ENCODE data around the gene THAP5. TPM values are rescaled to one million over a fixed set of nuclear protein-coding genes. Genes with fewer than 3 reads are reported as not detected.
A peak's percentile ranks its signal among the peaks of the same experiment; 100 is the strongest.

The THAP5 gene
- polyA plus RNA-seq, 3 donors: 3.0 to 10.7 (median 9.9) TPM

DNA sequence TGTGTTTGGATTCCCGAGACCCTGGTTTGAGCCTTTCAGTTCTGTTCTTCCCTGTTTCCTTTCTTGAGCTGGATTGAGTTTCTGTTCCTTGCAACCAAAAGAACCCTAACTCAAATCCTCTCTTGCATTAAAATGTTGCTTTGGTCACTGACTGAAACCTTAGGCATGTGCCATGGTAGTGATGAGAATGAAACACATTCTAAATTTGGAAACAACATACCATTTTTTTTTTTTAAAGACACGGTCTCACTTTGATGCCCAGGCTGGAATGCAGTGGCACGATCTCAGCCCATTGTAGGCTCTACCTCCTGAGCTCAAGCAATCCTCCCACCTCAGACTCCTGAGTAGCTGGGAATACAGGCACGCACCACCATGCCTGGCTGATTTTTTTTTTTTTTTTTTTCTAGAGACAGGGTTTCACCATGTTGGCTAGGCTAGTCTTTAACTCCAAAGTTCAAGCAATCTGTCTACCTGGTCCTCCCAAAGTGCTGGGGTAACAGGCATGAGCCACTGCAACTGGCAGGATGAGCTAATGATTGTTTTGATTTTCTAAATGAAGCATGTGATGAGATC is 8.4 kb downstream of the THAP5 start:
- Histone ChIP-seq H2AFZ (ENCODE audit: insufficient read depth, low read depth, low read length, poor library complexity, severe bottlenecking) (no peak overlapping the region), H4K20me1 (ENCODE audit: insufficient read depth, low read length) (no peaks in the 10 kb centered on the region), H3K4me2 (replicated peaks; ENCODE audit: extremely low read depth, low read length, poor library complexity, severe bottlenecking) (no peak overlapping the region), H3K4me3 (replicated peaks in 1 of 3; ENCODE audit: low read depth in 2 of 3, low read length in 3 of 3) (no peak overlapping the region), H3K79me2 (ENCODE audit: insufficient read depth, low read length) (peaks cover 9% of the 10 kb centered on the region), H3K36me3 (replicated peaks in 1 of 2; ENCODE audit: control insufficient read depth in 1 of 2, insufficient read depth in 2 of 2, low read length in 2 of 2) (peaks cover 2 to 24% of the 10 kb centered on the region in 2 donors), H3K9me3 (replicated peaks in 1 of 2; ENCODE audit: control insufficient read depth in 1 of 2, insufficient read depth in 1 of 2, low read length in 2 of 2) (peaks cover 20 to 27% of the 10 kb centered on the region in 2 donors), H3K4me1 (ENCODE audit: control insufficient read depth in 1 of 2, insufficient read depth in 2 of 2, low read length in 2 of 2) (no peaks in the 10 kb centered on the region), H3K27me3 (ENCODE audit: control insufficient read depth in 2 of 2, insufficient read depth in 2 of 2, low read length in 2 of 2) (no peaks in the 10 kb centered on the region), H3K27ac (ENCODE audit: low read depth in 1 of 2, low read length in 2 of 2) (no peak overlapping the region), H3K9ac (ENCODE audit: insufficient read depth, low read length, poor library complexity, severe bottlenecking) (no peak overlapping the region)
- H3K9me3 Mint-ChIP-seq: peaks cover 17 to 50% (median 33%) of the 10 kb centered on the region in 7 donors
- TF ChIP-seq, protein P1, sequence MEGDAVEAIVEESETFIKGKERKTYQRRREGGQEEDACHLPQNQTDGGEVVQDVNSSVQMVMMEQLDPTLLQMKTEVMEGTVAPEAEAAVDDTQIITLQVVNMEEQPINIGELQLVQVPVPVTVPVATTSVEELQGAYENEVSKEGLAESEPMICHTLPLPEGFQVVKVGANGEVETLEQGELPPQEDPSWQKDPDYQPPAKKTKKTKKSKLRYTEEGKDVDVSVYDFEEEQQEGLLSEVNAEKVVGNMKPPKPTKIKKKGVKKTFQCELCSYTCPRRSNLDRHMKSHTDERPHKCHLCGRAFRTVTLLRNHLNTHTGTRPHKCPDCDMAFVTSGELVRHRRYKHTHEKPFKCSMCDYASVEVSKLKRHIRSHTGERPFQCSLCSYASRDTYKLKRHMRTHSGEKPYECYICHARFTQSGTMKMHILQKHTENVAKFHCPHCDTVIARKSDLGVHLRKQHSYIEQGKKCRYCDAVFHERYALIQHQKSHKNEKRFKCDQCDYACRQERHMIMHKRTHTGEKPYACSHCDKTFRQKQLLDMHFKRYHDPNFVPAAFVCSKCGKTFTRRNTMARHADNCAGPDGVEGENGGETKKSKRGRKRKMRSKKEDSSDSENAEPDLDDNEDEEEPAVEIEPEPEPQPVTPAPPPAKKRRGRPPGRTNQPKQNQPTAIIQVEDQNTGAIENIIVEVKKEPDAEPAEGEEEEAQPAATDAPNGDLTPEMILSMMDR (IDR thresholded peaks at IDR 0.05): no peak
- H3K36me3 Mint-ChIP-seq: peaks cover 16 to 30% of the 10 kb centered on the region in 2 donors
- peaks cover 0 to 2% (median 0%) of the 10 kb centered on the region in 3 donors for H3K27me3 Mint-ChIP-seq (ENCODE audit: low read depth in 3 of 3)
- DNase-seq: no peak
- intact Hi-C loops (cut with micrococcal nuclease): no loop called here
- 86% methylated on average over 2 of the region's 4 CpGs for WGBS (ENCODE audit: insufficient coverage)
- no peaks in the 10 kb centered on the region for H3K4me1 Mint-ChIP-seq
- peak overlapping the region in 2 of 7 donors; percentile 2 to 3 for H3K27ac Mint-ChIP-seq
- H3K4me3 Mint-ChIP-seq: no peak overlapping the region

DNA sequence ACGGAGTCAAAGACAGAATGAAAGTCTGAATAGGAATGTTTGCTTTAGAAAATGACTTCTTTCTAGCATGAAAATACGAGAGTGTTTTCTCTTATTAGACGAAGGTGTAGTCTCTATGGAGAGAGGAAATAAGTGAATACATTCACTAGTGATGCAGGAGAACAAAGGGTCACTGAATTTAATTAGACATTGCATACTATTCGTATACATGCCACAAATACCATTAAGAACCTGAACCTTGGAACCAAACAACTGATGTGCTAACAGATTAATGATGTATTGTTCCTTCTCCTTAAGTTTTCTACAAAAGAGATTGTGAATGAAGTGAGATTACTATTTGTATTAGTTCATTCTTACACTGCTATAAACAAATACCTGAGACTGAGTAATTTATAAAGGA is 10.3 kb downstream of the THAP5 start:
- Mint-ChIP-seq H3K9me3 (peaks cover 17 to 55% (median 32%) of the 10 kb centered on the region in 7 donors), H3K4me1 (no peaks in the 10 kb centered on the region), H3K27ac (no peak overlapping the region), H3K27me3 (ENCODE audit: low read depth in 3 of 3) (peaks cover 0 to 2% (median 0%) of the 10 kb centered on the region in 3 donors), H3K4me3 (no peak overlapping the region), H3K36me3 (peaks cover 6 to 15% of the 10 kb centered on the region in 2 donors)
- WGBS (ENCODE audit: insufficient coverage): no CpG with 5 or more reads among the region's 4 CpGs
- peaks cover 22 to 32% of the 10 kb centered on the region in 2 donors for H3K9me3 ChIP-seq (replicated peaks in 1 of 2; ENCODE audit: control insufficient read depth in 1 of 2, insufficient read depth in 1 of 2, low read length in 2 of 2)
- no peaks in the 10 kb centered on the region for H3K4me1 ChIP-seq (ENCODE audit: control insufficient read depth in 1 of 2, insufficient read depth in 2 of 2, low read length in 2 of 2)
- H3K79me2 ChIP-seq (ENCODE audit: insufficient read depth, low read length): no peaks in the 10 kb centered on the region
- H3K9ac ChIP-seq (ENCODE audit: insufficient read depth, low read length, poor library complexity, severe bottlenecking): no peak overlapping the region
- no peaks in the 10 kb centered on the region for H4K20me1 ChIP-seq (ENCODE audit: insufficient read depth, low read length)
- no peak for DNase-seq
- H3K4me3 ChIP-seq (replicated peaks in 1 of 3; ENCODE audit: low read depth in 2 of 3, low read length in 3 of 3): no peak overlapping the region
- no peaks in the 10 kb centered on the region for H3K27me3 ChIP-seq (ENCODE audit: control insufficient read depth in 2 of 2, insufficient read depth in 2 of 2, low read length in 2 of 2)
- no peak overlapping the region for H3K4me2 ChIP-seq (replicated peaks; ENCODE audit: extremely low read depth, low read length, poor library complexity, severe bottlenecking)
- H3K36me3 ChIP-seq (replicated peaks in 1 of 2; ENCODE audit: control insufficient read depth in 1 of 2, insufficient read depth in 2 of 2, low read length in 2 of 2): peaks cover 0 to 5% of the 10 kb centered on the region in 2 donors
- no peak overlapping the region for H3K27ac ChIP-seq (ENCODE audit: low read depth in 1 of 2, low read length in 2 of 2)
- TF ChIP-seq, protein P1 (IDR thresholded peaks at IDR 0.05): no peak
- intact Hi-C loops (cut with micrococcal nuclease): no loop called here
- no peak overlapping the region for H2AFZ ChIP-seq (ENCODE audit: insufficient read depth, low read depth, low read length, poor library complexity, severe bottlenecking)

Data from CD14-positive monocyte (primary cell).